K562 (cell line): ENCODE results near the gene FAM24B. TPM values are rescaled to one million over a fixed set of nuclear protein-coding genes. Genes with fewer than 3 reads are reported as not detected.

Experiments
- ATAC-seq: fragments of 200-7000 bp; cut with Tn5 transposase; 3 replicates; pipeline ENCODE4 v1.9.1; 2020; ENCODE audit warnings: moderate library complexity
- BruUV-seq: library from RNA; stranded (reverse); fragments of 400-500 nt; replicated peaks from 2 replicates; lab custom pipeline; 2021; lab: Mats Ljungman, UMichigan
- CTCF ChIA-PET: fragments of 300-600 bp; formaldehyde crosslinking; extraction: SDS; loops from one replicate; lab custom pipeline; 2021; ENCODE audit warnings: low intra/inter-chr PET ratio; lab: Yijun Ruan, JAX
- POLR2A ChIA-PET: fragments of 300-600, 350-650 bp; sonication (Branson Sonifier 250); formaldehyde crosslinking; extraction: SDS; loops from one replicate; lab custom pipeline; 2021; ENCODE audit warnings: antibody characterized with exemption, inconsistent platforms; lab: Yijun Ruan, JAX
- DNase-seq, 4 experiments: peaks; one replicate each; pipeline versions ENCODE4 v3.0.0 to v3.0.0-alpha.2; 2011 to 2018; ENCODE audit warnings: low spot score in 3 of 4, mixed read lengths in 3 of 4; ENCODE audit errors: extremely low read depth in 1 of 4
- FAIRE-seq: peaks from 2 replicates; lab custom pipeline; 2011; peaks lifted over from hg19 to GRCh38; lab: Jason Lieb, UNC
- H2AFZ ChIP-seq: 2 replicates; pipeline ENCODE4 v1.6.0; 2011; ENCODE audit warnings: low read depth, low read length, control low read depth, inconsistent platforms
- H3K27ac ChIP-seq: fragments of 200-600 bp; 3 replicates; pipeline ENCODE4 v1.8.0; 2011; ENCODE audit warnings: low read depth, mild to moderate bottlenecking, control low read depth, inconsistent platforms, low read length, moderate library complexity, mixed read lengths; ENCODE audit errors: extremely low read depth
- H3K27me3 ChIP-seq, 2 experiments: fragments of 300-600 bp in 1 of 2; 2 replicates in 1 of 2; 3 replicates in 1 of 2; pipeline versions ENCODE4 v1.6.0 to v1.8.0; 2011; ENCODE audit warnings: inconsistent platforms in 2 of 2, low read length in 2 of 2, mild to moderate bottlenecking in 1 of 2, mixed read lengths in 1 of 2, moderate library complexity in 1 of 2; ENCODE audit not compliant: control insufficient read depth in 2 of 2, insufficient read depth in 2 of 2
- H3K36me3 ChIP-seq: fragments of 300-600 bp; 3 replicates; pipeline ENCODE4 v1.8.0; 2011; ENCODE audit warnings: mild to moderate bottlenecking, low read length, inconsistent platforms; ENCODE audit not compliant: control insufficient read depth, insufficient read depth
- H3K4me1 ChIP-seq, 2 experiments: fragments of 200-600 bp in 1 of 2; replicated peaks in 1 of 2; 2 replicates in 1 of 2; 3 replicates in 1 of 2; pipeline versions ENCODE4 v1.5.1 to v1.8.0; 2011; ENCODE audit warnings: inconsistent platforms in 2 of 2, low read length in 2 of 2, mild to moderate bottlenecking in 1 of 2, mixed read lengths in 1 of 2, moderate library complexity in 1 of 2; ENCODE audit not compliant: control insufficient read depth in 2 of 2, insufficient read depth in 2 of 2
- H3K4me2 ChIP-seq: 2 replicates; pipeline ENCODE4 v1.6.1; 2011; ENCODE audit warnings: low read length, control low read depth, inconsistent platforms, mixed read lengths; ENCODE audit not compliant: insufficient read depth
- H3K4me3 ChIP-seq: fragments of 200-600 bp; sonication (generic), shearing (Covaris generic); 2 replicates; pipeline ENCODE4 v1.5.1; 2016; ENCODE audit warnings: control low read depth, inconsistent platforms
- H3K79me2 ChIP-seq: fragments of 200-600 bp; 3 replicates; pipeline ENCODE4 v1.8.0; 2011; ENCODE audit warnings: low read length, inconsistent platforms; ENCODE audit not compliant: control insufficient read depth, insufficient read depth
- H3K9ac ChIP-seq, 2 experiments: 2 replicates each; pipeline versions ENCODE4 v1.6.0 to v1.6.1; 2011; ENCODE audit warnings: low read depth in 2 of 2, low read length in 2 of 2, control low read depth in 1 of 2, inconsistent platforms in 1 of 2, mild to moderate bottlenecking in 1 of 2, mixed read lengths in 1 of 2; ENCODE audit not compliant: insufficient read depth in 1 of 2
- H3K9me1 ChIP-seq: one replicate; pipeline ENCODE4 v1.6.0; 2011; ENCODE audit warnings: inconsistent platforms, mild to moderate bottlenecking, low read length, moderate library complexity; ENCODE audit not compliant: control insufficient read depth, insufficient read depth
- H3K9me3 ChIP-seq: replicated peaks from 2 replicates; pipeline ENCODE4 v1.5.1; 2011; ENCODE audit warnings: low read depth, low read length, inconsistent platforms; ENCODE audit not compliant: control insufficient read depth, insufficient read depth
- H4K20me1 ChIP-seq: replicated peaks from 2 replicates; pipeline ENCODE4 v1.6.1; 2011; ENCODE audit warnings: low read length, inconsistent platforms, mixed read lengths; ENCODE audit not compliant: control insufficient read depth, insufficient read depth
- HDAC3 ChIP-seq: fragments of 450-650 bp; IDR thresholded peaks from 2 replicates; pipeline ENCODE4 v1.6.1; 2018; ENCODE audit warnings: borderline replicate concordance, mild to moderate bottlenecking, moderate library complexity; ENCODE audit not compliant: partially characterized antibody
- HNRNPK ChIP-seq: fragments of 200-400 bp; formaldehyde crosslinking; IDR thresholded peaks from one replicate; pipeline ENCODE4 v1.6.1; 2018; ENCODE audit warnings: mild to moderate bottlenecking, low read depth, low read length; ENCODE audit not compliant: poor library complexity, severe bottlenecking
- MED1 ChIP-seq: sonication (generic); formaldehyde crosslinking; IDR thresholded peaks from 2 replicates; pipeline ENCODE4 v1.8.1; 2023; ENCODE audit warnings: missing genetic modification reagents, borderline replicate concordance
- MXI1 ChIP-seq: IDR thresholded peaks from 2 replicates; pipeline ENCODE4 v1.6.1; 2011; ENCODE audit warnings: low read depth, mild to moderate bottlenecking, improper control_type of control experiment, low read length
- NFATC3 ChIP-seq: fragments of 450-650 bp; IDR thresholded peaks from 2 replicates; pipeline ENCODE4 v1.6.1; 2017; ENCODE audit warnings: mild to moderate bottlenecking
- NRF1 ChIP-seq, 2 experiments: fragments of 450-650 bp; IDR thresholded peaks in 1 of 2; conservative IDR thresholded peaks in 1 of 2; 2 replicates each; pipeline ENCODE4 v1.6.1; 2014; ENCODE audit warnings: mild to moderate bottlenecking in 2 of 2
- PTRF ChIP-seq: fragments of 450-650 bp; IDR thresholded peaks from 2 replicates; pipeline ENCODE4 v1.6.1; 2016; ENCODE audit warnings: mild to moderate bottlenecking, missing genetic modification characterization, missing compliant biosample characterization
- RB1 ChIP-seq: fragments of 450-650 bp; IDR thresholded peaks from 2 replicates; pipeline ENCODE4 v1.6.1; 2017; ENCODE audit warnings: low read depth, mild to moderate bottlenecking
- WGBS: fragments of 100-300 bp; shearing (Covaris generic); methylation state at CpG from one replicate; pipeline ENCODE4 v1.1.6; 2016; ENCODE audit warnings: low coverage, mixed read lengths; ENCODE audit not compliant: insufficient coverage; ENCODE audit errors: missing lambda C conversion rate; 5-methylcytosine and 5-hydroxymethylcytosine counted together
- in situ Hi-C: fragments of 300-500 bp; cut with MboI; formaldehyde crosslinking; loops from 4 replicates; pipeline ENCODE4 v1.15.0; 2018; ENCODE audit warnings: inconsistent platforms, mixed read lengths
- intact Hi-C: fragments of 100-400 bp; cut with micrococcal nuclease; formaldehyde crosslinking; loops from 2 replicates; pipeline ENCODE4 v1.14.2; 2022
- polyA plus RNA-seq, 8 experiments: library from polyadenylated mRNA; depleted of rRNA in 4 of 8; stranded (reverse) in 5 of 8; unstranded in 3 of 8; fragments of >200 nt; fragmentation: Nextera tagmentation in 2 of 8; fragmentation: Illumina TruSeq in 1 of 8; extraction: Ambion mirVana in 2 of 8; extraction: Trizol in 1 of 8; gene quantifications; 2 replicates each; pipeline versions ENCODE4 v1.2.1 to v1.2.3, GENCODE V29; 2011 to 2014; ENCODE audit warnings: inconsistent platforms in 1 of 8, missing spikeins in 1 of 8
- total RNA-seq, 7 experiments: library from RNA; depleted of rRNA in 6 of 7; stranded (reverse); fragments of >200 nt in 6 of 7; fragmentation: Illumina TruSeq in 2 of 7; extraction: Trizol in 2 of 7; gene quantifications; 2 replicates each; pipeline versions ENCODE4 v1.2.1 to v1.2.3, GENCODE V29; 2011 to 2021; ENCODE audit warnings: low replicate concordance in 1 of 7
- TF ChIP-seq, protein P1 (sequence below): fragments of 450-650 bp; IDR thresholded peaks from 2 replicates; pipeline ENCODE4 v1.6.1; 2016; ENCODE audit warnings: mild to moderate bottlenecking, moderate library complexity
- TF ChIP-seq, protein P2 (sequence below): fragments of 250-450 bp; sonication (Bioruptor Pico); IDR thresholded peaks from 2 replicates; pipeline ENCODE4 v1.9.0; 2021; ENCODE audit warnings: mild to moderate bottlenecking, inconsistent platforms

FAM24B gene
- total and polyA plus RNA-seq, 9 of the 15 experiments (the other 6 are each of a cell fraction or from before 2014, with no cell fraction given): 6.0 to 19.6 (median 9.2) TPM

DNA sequence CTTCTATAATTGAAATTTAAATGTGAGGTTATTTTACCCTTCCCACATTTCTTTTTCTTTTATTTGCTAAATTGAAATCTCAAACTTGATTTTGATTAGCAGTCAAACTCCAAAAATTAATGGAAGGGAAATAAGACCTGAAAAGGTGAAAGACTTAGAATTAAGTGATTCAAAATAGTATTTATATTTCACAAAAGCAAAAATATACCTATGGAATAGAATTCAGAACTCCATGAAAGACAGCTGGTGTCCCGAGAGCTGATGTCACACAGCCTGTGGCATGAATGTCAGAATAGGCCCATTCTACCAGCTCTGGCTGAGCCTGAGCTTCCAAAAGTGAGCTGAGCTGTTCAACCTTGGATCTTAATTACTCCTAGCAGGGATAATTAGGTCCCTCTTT is 30.9 kb upstream of the FAM24B start, which contains the start of gene FAM24A:
TSS of gene FAM24A (plus strand) at position 301 of the 400 bp plus-strand sequence. CDS start 1,025 bp downstream, outside the sequence.
- Histone ChIP-seq H3K27me3 (no peaks in the 10 kb centered on the region; a peak in 2 of 5 replicates), H3K27ac (no peak within 1 kb of the TSS), H3K79me2 (no peaks in the 10 kb centered on the region; the same call in 2 of the 3 replicates), H3K36me3 (no peaks in the 10 kb centered on the region), H3K4me3 (no peak within 1 kb of the TSS), H3K4me1 (no peaks in the 10 kb centered on the region), H3K9ac (no peak within 1 kb of the TSS), H3K4me2 (no peak within 1 kb of the TSS), H3K9me3 (no peaks in the 10 kb centered on the region), H2AFZ (no peak within 1 kb of the TSS), H3K9me1 (no peaks in the 10 kb centered on the region), H4K20me1 (no peaks in the 10 kb centered on the region)
- intact Hi-C loops (no loop called here), in situ Hi-C loops (no loop called here)
- WGBS: 0% methylated on average over 1 of the region's 1 CpG
- BruUV-seq: no TSS peak
- DNase-seq (no peak), FAIRE-seq (no peak), ATAC-seq (no peak)
- CTCF ChIA-PET: no interaction called here
- POLR2A ChIA-PET: no interaction called here
- TF ChIP-seq, protein P1, sequence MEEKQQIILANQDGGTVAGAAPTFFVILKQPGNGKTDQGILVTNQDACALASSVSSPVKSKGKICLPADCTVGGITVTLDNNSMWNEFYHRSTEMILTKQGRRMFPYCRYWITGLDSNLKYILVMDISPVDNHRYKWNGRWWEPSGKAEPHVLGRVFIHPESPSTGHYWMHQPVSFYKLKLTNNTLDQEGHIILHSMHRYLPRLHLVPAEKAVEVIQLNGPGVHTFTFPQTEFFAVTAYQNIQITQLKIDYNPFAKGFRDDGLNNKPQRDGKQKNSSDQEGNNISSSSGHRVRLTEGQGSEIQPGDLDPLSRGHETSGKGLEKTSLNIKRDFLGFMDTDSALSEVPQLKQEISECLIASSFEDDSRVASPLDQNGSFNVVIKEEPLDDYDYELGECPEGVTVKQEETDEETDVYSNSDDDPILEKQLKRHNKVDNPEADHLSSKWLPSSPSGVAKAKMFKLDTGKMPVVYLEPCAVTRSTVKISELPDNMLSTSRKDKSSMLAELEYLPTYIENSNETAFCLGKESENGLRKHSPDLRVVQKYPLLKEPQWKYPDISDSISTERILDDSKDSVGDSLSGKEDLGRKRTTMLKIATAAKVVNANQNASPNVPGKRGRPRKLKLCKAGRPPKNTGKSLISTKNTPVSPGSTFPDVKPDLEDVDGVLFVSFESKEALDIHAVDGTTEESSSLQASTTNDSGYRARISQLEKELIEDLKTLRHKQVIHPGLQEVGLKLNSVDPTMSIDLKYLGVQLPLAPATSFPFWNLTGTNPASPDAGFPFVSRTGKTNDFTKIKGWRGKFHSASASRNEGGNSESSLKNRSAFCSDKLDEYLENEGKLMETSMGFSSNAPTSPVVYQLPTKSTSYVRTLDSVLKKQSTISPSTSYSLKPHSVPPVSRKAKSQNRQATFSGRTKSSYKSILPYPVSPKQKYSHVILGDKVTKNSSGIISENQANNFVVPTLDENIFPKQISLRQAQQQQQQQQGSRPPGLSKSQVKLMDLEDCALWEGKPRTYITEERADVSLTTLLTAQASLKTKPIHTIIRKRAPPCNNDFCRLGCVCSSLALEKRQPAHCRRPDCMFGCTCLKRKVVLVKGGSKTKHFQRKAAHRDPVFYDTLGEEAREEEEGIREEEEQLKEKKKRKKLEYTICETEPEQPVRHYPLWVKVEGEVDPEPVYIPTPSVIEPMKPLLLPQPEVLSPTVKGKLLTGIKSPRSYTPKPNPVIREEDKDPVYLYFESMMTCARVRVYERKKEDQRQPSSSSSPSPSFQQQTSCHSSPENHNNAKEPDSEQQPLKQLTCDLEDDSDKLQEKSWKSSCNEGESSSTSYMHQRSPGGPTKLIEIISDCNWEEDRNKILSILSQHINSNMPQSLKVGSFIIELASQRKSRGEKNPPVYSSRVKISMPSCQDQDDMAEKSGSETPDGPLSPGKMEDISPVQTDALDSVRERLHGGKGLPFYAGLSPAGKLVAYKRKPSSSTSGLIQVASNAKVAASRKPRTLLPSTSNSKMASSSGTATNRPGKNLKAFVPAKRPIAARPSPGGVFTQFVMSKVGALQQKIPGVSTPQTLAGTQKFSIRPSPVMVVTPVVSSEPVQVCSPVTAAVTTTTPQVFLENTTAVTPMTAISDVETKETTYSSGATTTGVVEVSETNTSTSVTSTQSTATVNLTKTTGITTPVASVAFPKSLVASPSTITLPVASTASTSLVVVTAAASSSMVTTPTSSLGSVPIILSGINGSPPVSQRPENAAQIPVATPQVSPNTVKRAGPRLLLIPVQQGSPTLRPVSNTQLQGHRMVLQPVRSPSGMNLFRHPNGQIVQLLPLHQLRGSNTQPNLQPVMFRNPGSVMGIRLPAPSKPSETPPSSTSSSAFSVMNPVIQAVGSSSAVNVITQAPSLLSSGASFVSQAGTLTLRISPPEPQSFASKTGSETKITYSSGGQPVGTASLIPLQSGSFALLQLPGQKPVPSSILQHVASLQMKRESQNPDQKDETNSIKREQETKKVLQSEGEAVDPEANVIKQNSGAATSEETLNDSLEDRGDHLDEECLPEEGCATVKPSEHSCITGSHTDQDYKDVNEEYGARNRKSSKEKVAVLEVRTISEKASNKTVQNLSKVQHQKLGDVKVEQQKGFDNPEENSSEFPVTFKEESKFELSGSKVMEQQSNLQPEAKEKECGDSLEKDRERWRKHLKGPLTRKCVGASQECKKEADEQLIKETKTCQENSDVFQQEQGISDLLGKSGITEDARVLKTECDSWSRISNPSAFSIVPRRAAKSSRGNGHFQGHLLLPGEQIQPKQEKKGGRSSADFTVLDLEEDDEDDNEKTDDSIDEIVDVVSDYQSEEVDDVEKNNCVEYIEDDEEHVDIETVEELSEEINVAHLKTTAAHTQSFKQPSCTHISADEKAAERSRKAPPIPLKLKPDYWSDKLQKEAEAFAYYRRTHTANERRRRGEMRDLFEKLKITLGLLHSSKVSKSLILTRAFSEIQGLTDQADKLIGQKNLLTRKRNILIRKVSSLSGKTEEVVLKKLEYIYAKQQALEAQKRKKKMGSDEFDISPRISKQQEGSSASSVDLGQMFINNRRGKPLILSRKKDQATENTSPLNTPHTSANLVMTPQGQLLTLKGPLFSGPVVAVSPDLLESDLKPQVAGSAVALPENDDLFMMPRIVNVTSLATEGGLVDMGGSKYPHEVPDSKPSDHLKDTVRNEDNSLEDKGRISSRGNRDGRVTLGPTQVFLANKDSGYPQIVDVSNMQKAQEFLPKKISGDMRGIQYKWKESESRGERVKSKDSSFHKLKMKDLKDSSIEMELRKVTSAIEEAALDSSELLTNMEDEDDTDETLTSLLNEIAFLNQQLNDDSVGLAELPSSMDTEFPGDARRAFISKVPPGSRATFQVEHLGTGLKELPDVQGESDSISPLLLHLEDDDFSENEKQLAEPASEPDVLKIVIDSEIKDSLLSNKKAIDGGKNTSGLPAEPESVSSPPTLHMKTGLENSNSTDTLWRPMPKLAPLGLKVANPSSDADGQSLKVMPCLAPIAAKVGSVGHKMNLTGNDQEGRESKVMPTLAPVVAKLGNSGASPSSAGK: no peak
- TF ChIP-seq PTRF (no peak), MED1 (CRISPR knock-in tag) (no peak), HNRNPK (no peak), NFATC3 (no peak), HDAC3 (no peak), RB1 (no peak), NRF1 (conservative IDR thresholded peaks at IDR 0.05 in 1 of 2, IDR thresholded peaks at IDR 0.05 in 1 of 2) (no peak), MXI1 (no peak)
- TF ChIP-seq, protein P2, sequence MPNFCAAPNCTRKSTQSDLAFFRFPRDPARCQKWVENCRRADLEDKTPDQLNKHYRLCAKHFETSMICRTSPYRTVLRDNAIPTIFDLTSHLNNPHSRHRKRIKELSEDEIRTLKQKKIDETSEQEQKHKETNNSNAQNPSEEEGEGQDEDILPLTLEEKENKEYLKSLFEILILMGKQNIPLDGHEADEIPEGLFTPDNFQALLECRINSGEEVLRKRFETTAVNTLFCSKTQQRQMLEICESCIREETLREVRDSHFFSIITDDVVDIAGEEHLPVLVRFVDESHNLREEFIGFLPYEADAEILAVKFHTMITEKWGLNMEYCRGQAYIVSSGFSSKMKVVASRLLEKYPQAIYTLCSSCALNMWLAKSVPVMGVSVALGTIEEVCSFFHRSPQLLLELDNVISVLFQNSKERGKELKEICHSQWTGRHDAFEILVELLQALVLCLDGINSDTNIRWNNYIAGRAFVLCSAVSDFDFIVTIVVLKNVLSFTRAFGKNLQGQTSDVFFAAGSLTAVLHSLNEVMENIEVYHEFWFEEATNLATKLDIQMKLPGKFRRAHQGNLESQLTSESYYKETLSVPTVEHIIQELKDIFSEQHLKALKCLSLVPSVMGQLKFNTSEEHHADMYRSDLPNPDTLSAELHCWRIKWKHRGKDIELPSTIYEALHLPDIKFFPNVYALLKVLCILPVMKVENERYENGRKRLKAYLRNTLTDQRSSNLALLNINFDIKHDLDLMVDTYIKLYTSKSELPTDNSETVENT (CRISPR knock-in tag): no peak
